Uterus (tissue), 4 donors: Measurements from ENCODE around the gene STT3B. TPM values are rescaled to one million over a fixed set of nuclear protein-coding genes. Genes with fewer than 3 reads are reported as not detected.

Experiments
- DNase-seq, 2 donors: peaks; one replicate each; pipeline ENCODE4 v3.0.0-alpha.2; 2019 to 2020
- H3K27ac ChIP-seq, 2 donors: fragments of 200-600 bp; sonication (generic); 1 replicate in 1 of 2; 2 replicates in 1 of 2; pipeline ENCODE4 v1.5.1; 2016 to 2018
- H3K27me3 ChIP-seq, 2 donors: fragments of 200-600 bp; sonication (generic); one replicate each; pipeline ENCODE4 v1.5.1; 2018 to 2019; ENCODE audit warnings: control low read depth in 1 of 2
- H3K36me3 ChIP-seq, 2 donors: fragments of 200-600 bp; sonication (generic); one replicate each; pipeline ENCODE4 v1.5.1; 2019; ENCODE audit warnings: control low read depth in 1 of 2
- H3K4me1 ChIP-seq, 2 donors: fragments of 200-600 bp; sonication (generic); one replicate each; pipeline ENCODE4 v1.5.1; 2018 to 2019; ENCODE audit warnings: control low read depth in 1 of 2
- H3K4me3 ChIP-seq, 2 donors: fragments of 200-600 bp; sonication (generic); 1 replicate in 1 of 2; 2 replicates in 1 of 2; pipeline ENCODE4 v1.5.1; 2018 to 2019; ENCODE audit warnings: mild to moderate bottlenecking in 1 of 2
- H3K9me3 ChIP-seq, 2 donors: fragments of 200-600 bp; sonication (generic); one replicate each; pipeline ENCODE4 v1.5.1; 2019; ENCODE audit warnings: control low read depth in 1 of 2
- CTCF ChIP-seq, 4 experiments: fragments of 200-600 bp in 2 of 4; fragments of 450-650 bp in 2 of 4; sonication (generic) in 2 of 4; IDR thresholded peaks; one replicate each; pipeline ENCODE4 v1.5.1; 2016 to 2019; ENCODE audit warnings: antibody characterized with exemption in 4 of 4, mild to moderate bottlenecking in 2 of 4, moderate library complexity in 1 of 4
- POLR2A ChIP-seq, 2 donors: fragments of 450-650 bp; IDR thresholded peaks; one replicate each; pipeline ENCODE4 v1.6.1; 2016; ENCODE audit warnings: antibody characterized with exemption in 2 of 2, mild to moderate bottlenecking in 1 of 2, moderate library complexity in 1 of 2
- intact Hi-C: fragments of 100-400 bp; cut with DNase I; formaldehyde crosslinking; loops from one replicate; pipeline ENCODE4 v1.15.1; 2023; ENCODE audit warnings: low total_unique reads
- total RNA-seq, 4 donors: library from RNA; depleted of rRNA in 3 of 4; stranded (reverse); fragments of >200 nt in 3 of 4; gene quantifications; one replicate each; pipeline versions ENCODE4 v1.1.0 to v1.2.4, GENCODE V29; 2014 to 2023
- donor health status: DM: yes; HTN: yes; CAD: no.

The STT3B gene
- total RNA-seq, 4 donors from 2014 or later: 57.1 to 233 (median 96.0) TPM

GRCh38 chr3:31622636-31623288 is 90.0 kb downstream of the STT3B start:
- H3K4me1 ChIP-seq: no peaks in the 10 kb centered on the region
- H3K9me3 ChIP-seq: no peaks in the 10 kb centered on the region
- DNase-seq: no peak
- TF ChIP-seq POLR2A (IDR thresholded peaks at IDR 0.05) (no peak), CTCF (IDR thresholded peaks at IDR 0.05) (no peak)
- intact Hi-C loops: no loop called here
- no peaks in the 10 kb centered on the region for H3K27me3 ChIP-seq
- no peak overlapping the region for H3K27ac ChIP-seq
- H3K36me3 ChIP-seq: no peaks in the 10 kb centered on the region
- H3K4me3 ChIP-seq: no peak overlapping the region

- no peak overlapping the region for H3K4me3 ChIP-seq
- no peaks in the 10 kb centered on the region for H3K27me3 ChIP-seq
- intact Hi-C loops: no loop called here
- H3K36me3 ChIP-seq: no peaks in the 10 kb centered on the region
- no peaks in the 10 kb centered on the region for H3K4me1 ChIP-seq
- DNase-seq: no peak
- H3K9me3 ChIP-seq: no peaks in the 10 kb centered on the region
- TF ChIP-seq CTCF (IDR thresholded peaks at IDR 0.05) (no peak), POLR2A (IDR thresholded peaks at IDR 0.05) (no peak)
- H3K27ac ChIP-seq: no peak overlapping the region
Measured at GRCh38 chr3:31624083-31624709, 91.5 kb downstream of the STT3B start.

GRCh38 chr3:31625358-31625757 is 92.6 kb downstream of the STT3B start:
- Histone ChIP-seq H3K27ac (no peak overlapping the region), H3K4me3 (no peak overlapping the region), H3K27me3 (no peaks in the 10 kb centered on the region), H3K4me1 (no peaks in the 10 kb centered on the region), H3K36me3 (no peaks in the 10 kb centered on the region), H3K9me3 (no peaks in the 10 kb centered on the region)
- intact Hi-C loops: no loop called here
- no peak for DNase-seq
- no peak for TF ChIP-seq CTCF (IDR thresholded peaks at IDR 0.05)

GRCh38 chr3:31629054-31629453 is 96.3 kb downstream of the STT3B start:
- H3K36me3 ChIP-seq: no peaks in the 10 kb centered on the region
- no peak overlapping the region for H3K27ac ChIP-seq
- H3K27me3 ChIP-seq: no peaks in the 10 kb centered on the region
- no peaks in the 10 kb centered on the region for H3K9me3 ChIP-seq
- no peak for DNase-seq
- H3K4me1 ChIP-seq: peaks cover 0 to 2% of the 10 kb centered on the region in 2 donors
- intact Hi-C loops: no loop called here
- TF ChIP-seq POLR2A (IDR thresholded peaks at IDR 0.05) (no peak), CTCF (IDR thresholded peaks at IDR 0.05) (no peak)
- no peak overlapping the region for H3K4me3 ChIP-seq

- no peak for DNase-seq
- H3K4me3 ChIP-seq: no peak overlapping the region
- no peaks in the 10 kb centered on the region for H3K27me3 ChIP-seq
- H3K27ac ChIP-seq: no peak overlapping the region
- H3K4me1 ChIP-seq: peaks cover 0 to 2% of the 10 kb centered on the region in 2 donors
- H3K9me3 ChIP-seq: no peaks in the 10 kb centered on the region
- intact Hi-C loops: no loop called here
- H3K36me3 ChIP-seq: no peaks in the 10 kb centered on the region
- TF ChIP-seq CTCF (IDR thresholded peaks at IDR 0.05) (no peak), POLR2A (IDR thresholded peaks at IDR 0.05) (no peak)
Measured at GRCh38 chr3:31634476-31634875, 101.8 kb downstream of the STT3B start.
